GM23248 (cell line): ENCODE measurements around the gene CARD10. TPM values are rescaled to one million over a fixed set of nuclear protein-coding genes. Genes with fewer than 3 reads are reported as not detected.

Experiments
- DNase-seq: peaks from one replicate; pipeline ENCODE4 v3.0.0-alpha.2; 2015
- H2AFZ ChIP-seq: fragments of 200-600 bp; sonication (generic); 2 replicates; pipeline ENCODE4 v1.6.1; 2016; ENCODE audit warnings: antibody characterized with exemption
- H3F3A ChIP-seq: fragments of 200-600 bp; sonication (generic); 2 replicates; pipeline ENCODE4 v1.6.1; 2016; ENCODE audit warnings: mild to moderate bottlenecking, antibody characterized with exemption, mixed run types; ENCODE audit not compliant: insufficient read depth
- H3K27ac ChIP-seq: fragments of 200-600 bp; sonication (generic); 2 replicates; pipeline ENCODE4 v1.5.1; 2016; ENCODE audit warnings: mild to moderate bottlenecking
- H3K27me3 ChIP-seq: fragments of 200-600 bp; sonication (generic); replicated peaks from 2 replicates; pipeline ENCODE4 v1.6.1; 2016; ENCODE audit warnings: mild to moderate bottlenecking; ENCODE audit not compliant: insufficient read depth
- H3K36me3 ChIP-seq: fragments of 200-600 bp; sonication (generic); 2 replicates; pipeline ENCODE4 v1.6.1; 2016; ENCODE audit warnings: low read depth, mild to moderate bottlenecking
- H3K4me1 ChIP-seq: fragments of 200-600 bp; sonication (generic); 2 replicates; pipeline ENCODE4 v1.6.1; 2016; ENCODE audit warnings: mild to moderate bottlenecking; ENCODE audit not compliant: insufficient read depth
- H3K4me2 ChIP-seq: fragments of 200-600 bp; sonication (generic); one replicate; pipeline ENCODE4 v1.6.1; 2016; ENCODE audit warnings: mild to moderate bottlenecking; ENCODE audit not compliant: unreplicated experiment
- H3K4me3 ChIP-seq: fragments of 200-600 bp; sonication (generic); 2 replicates; pipeline ENCODE4 v1.5.1; 2016; ENCODE audit warnings: mild to moderate bottlenecking
- H3K79me2 ChIP-seq: fragments of 200-600 bp; sonication (generic); 2 replicates; pipeline ENCODE4 v1.6.1; 2016; ENCODE audit warnings: mild to moderate bottlenecking; ENCODE audit not compliant: insufficient read depth
- H3K9ac ChIP-seq: fragments of 200-600 bp; sonication (generic); 2 replicates; pipeline ENCODE4 v1.6.1; 2016; ENCODE audit warnings: mild to moderate bottlenecking
- H3K9me2 ChIP-seq: fragments of 200-600 bp; sonication (generic); 2 replicates; pipeline ENCODE4 v1.6.1; 2016; ENCODE audit warnings: mixed run types, mild to moderate bottlenecking, moderate library complexity; ENCODE audit not compliant: insufficient read depth
- H3K9me3 ChIP-seq: fragments of 200-600 bp; sonication (generic); one replicate; pipeline ENCODE4 v1.6.1; 2017; ENCODE audit warnings: low read depth
- H4K20me1 ChIP-seq: fragments of 200-600 bp; sonication (generic); 2 replicates; pipeline ENCODE4 v1.6.0; 2016; ENCODE audit not compliant: insufficient read depth
- EZH2 ChIP-seq: fragments of 200-600 bp; sonication (generic); IDR thresholded peaks from 2 replicates; pipeline ENCODE4 v1.6.1; 2018; ENCODE audit warnings: antibody characterized with exemption, mild to moderate bottlenecking; ENCODE audit not compliant: insufficient read depth, poor library complexity, severe bottlenecking
- EZH2phosphoT487 ChIP-seq: fragments of 200-600 bp; sonication (generic); IDR thresholded peaks from 2 replicates; pipeline ENCODE4 v1.6.1; 2018; ENCODE audit warnings: antibody characterized with exemption, moderate library complexity, mild to moderate bottlenecking, low read depth; ENCODE audit not compliant: insufficient read depth
- WGBS, 2 experiments: methylation state at CpG; one replicate each; pipeline ENCODE4 v1.1.6; 2015 to 2017; ENCODE audit warnings: low lambda C conversion rate in 2 of 2, low coverage in 1 of 2; ENCODE audit errors: missing lambda C conversion rate in 2 of 2; 5-methylcytosine and 5-hydroxymethylcytosine counted together
- in situ Hi-C: fragments of 300-500 bp; cut with MboI; formaldehyde crosslinking; loops from 2 replicates; pipeline ENCODE4 v1.15.0; 2020
- polyA plus RNA-seq: library from polyadenylated mRNA; unstranded; fragments of >200 nt; fragmentation: Nextera tagmentation; extraction: Ambion mirVana; gene quantifications from 2 replicates; pipeline ENCODE4 v1.2.1, GENCODE V29; 2016
- total RNA-seq: library from RNA; depleted of rRNA; stranded (reverse); fragments of >200 nt; shearing (Covaris generic); gene quantifications from 2 replicates; pipeline ENCODE4 v1.2.3, GENCODE V29; 2014

CARD10 gene
- total and polyA plus RNA-seq, 2 experiments from 2014 or later: 2.8 to 4.4 TPM

GRCh38 chr22:37493979-37494378, 25.2 kb downstream of the CARD10 start:
- H3K27ac ChIP-seq: no peak overlapping the region
- H3K4me2 ChIP-seq: no peak overlapping the region
- H3K79me2 ChIP-seq: no peaks in the 10 kb centered on the region
- no peaks in the 10 kb centered on the region for H4K20me1 ChIP-seq
- H3K9me2 ChIP-seq: no peaks in the 10 kb centered on the region
- H3K4me1 ChIP-seq: peaks cover 9% of the 10 kb centered on the region
- TF ChIP-seq EZH2phosphoT487 (no peak), EZH2 (no peak)
- H3K4me3 ChIP-seq: no peak overlapping the region
- H3K36me3 ChIP-seq: no peaks in the 10 kb centered on the region
- no peaks in the 10 kb centered on the region for H3K9me3 ChIP-seq
- WGBS, 2 experiments: 76 to 84% methylated on average over 4 to 10 of the region's 10 CpGs
- H3K9ac ChIP-seq: no peak overlapping the region
- in situ Hi-C loops: no loop called here
- no peaks in the 10 kb centered on the region for H3K27me3 ChIP-seq
- H2AFZ ChIP-seq: no peak overlapping the region
- H3F3A ChIP-seq: peaks cover 5% of the 10 kb centered on the region
- DNase-seq: no peak

DNA sequence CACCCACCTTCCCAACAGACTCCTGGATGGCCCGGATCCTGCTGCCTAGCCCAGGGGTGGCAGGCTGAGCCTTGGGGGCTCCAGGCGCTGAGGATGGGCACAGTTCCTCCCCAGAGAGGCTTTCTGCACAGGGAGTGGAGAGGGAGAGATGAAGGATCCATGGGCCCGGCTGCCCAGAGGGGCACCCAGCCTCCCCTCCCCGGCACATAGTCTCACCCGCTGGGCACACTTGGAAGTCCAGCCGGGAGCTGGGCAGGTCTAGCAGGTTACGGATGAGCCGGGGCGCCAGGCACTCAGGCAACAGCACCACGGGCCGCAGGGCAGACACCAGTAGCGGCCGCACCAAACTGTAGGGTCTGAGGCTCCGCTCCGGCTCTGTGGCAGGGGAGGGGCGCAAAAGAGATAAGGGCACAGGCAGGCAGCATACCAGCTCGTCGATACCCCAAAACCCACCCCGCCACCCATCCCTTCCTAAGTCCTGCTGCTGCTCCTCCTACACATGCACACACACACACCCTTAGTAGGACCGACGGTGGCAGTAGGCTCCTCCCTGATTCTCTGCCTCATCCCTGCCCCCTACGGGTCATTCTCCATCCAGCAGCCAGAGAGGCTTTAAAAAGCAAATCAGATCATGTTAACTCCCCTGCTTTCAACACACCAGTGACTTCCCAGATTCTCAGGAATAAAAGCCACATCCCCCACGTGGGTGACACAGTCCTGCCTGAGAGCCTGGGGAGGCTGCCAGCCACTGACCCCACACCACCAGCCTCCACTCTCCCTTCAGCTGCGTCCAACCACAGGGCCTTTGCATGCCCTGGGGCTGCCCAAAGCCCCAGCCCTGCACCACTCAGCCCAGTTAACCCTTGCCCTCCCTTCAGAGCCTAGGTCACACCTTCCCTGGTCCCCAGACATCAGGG, 26.5 kb downstream of the CARD10 start:
- 60 to 62% methylated on average over 18 to 23 of the region's 24 CpGs for WGBS, 2 experiments
- Histone ChIP-seq H3K4me3 (no peak overlapping the region), H3K79me2 (no peaks in the 10 kb centered on the region), H3K36me3 (no peaks in the 10 kb centered on the region), H3K4me1 (peaks cover 6% of the 10 kb centered on the region), H3K27ac (no peak overlapping the region), H3F3A (peaks cover under 1% of the 10 kb centered on the region), H2AFZ (no peak overlapping the region), H3K4me2 (no peak overlapping the region), H4K20me1 (no peaks in the 10 kb centered on the region), H3K9me3 (no peaks in the 10 kb centered on the region), H3K9me2 (no peaks in the 10 kb centered on the region), H3K27me3 (no peaks in the 10 kb centered on the region), H3K9ac (no peak overlapping the region)
- no peak for TF ChIP-seq EZH2phosphoT487
- TF ChIP-seq EZH2: no peak
- DNase-seq: peak; percentile 79
- in situ Hi-C loops: no loop called here

DNA sequence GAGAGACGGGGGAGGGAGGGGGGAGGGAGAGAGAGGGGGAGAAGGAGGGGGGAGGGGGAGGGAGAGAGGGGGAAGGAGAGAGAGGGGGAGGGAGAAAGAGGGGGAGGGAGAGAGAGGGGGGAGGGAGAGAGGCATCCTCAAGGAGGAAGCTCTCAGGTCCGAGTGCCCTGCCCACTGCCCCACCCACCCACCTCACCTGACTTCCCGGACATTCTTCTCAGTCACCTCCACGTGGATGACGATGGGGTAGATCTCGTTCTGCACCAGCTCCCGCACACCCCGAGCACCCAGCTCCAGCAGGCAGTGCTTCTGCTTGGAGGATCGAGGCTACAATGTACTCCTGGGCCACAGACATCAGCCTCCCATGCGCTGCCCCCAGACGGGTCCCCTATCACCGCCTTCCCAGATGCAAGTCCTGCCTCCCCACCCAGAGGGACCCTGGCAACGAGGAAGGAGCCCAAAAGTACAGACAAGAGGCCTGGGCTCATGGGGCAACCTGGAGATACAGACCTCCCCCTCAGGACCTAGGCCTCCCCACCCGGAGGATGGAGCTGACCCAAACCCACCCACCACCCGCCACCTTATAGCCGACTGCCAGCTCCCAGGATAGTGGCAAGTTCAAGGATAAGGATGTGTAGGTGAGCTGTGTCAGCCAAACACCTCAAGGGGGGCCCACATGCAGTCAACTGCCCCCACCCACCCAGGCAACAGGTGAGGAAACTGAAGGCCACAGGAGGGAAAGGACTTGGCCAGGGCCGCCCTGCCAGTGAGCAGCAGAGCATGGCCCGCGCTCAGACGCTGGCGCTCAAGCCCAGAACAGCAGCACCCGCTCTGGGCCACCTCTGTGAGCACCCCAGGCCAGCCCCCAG, 27.4 kb downstream of the CARD10 start:
- TF ChIP-seq EZH2phosphoT487 (no peak), EZH2 (no peak)

DNA sequence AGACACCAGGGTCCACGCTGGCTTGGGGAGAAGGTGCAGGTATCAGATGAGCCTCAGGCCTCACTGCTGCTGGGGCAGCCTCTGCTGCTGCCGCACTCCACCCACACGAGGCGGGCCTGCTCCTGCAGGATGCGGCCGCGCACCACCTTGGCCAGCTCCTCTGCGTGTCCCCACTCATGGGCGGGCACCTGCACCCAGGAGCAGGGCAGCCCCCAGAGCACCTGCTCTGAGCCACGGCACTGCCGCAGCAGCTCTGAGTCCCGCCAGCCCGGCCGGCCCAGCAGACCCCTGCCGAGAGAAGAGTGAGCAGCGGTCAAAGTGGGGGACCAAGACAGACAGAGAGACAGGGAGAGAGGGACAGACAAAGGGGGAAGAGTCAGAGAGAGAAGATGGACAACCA, 28.1 kb downstream of the CARD10 start:
- H4K20me1 ChIP-seq: no peaks in the 10 kb centered on the region
- no peak overlapping the region for H3K9ac ChIP-seq
- no peak for DNase-seq
- H3K27ac ChIP-seq: no peak overlapping the region
- H3K27me3 ChIP-seq: 0 out of 2 replicates have a peak, but pooled peaks cover 6% of the 10 kb centered on the region
- WGBS, 2 experiments: 65 to 77% methylated on average over 16 of the region's 16 CpGs
- H2AFZ ChIP-seq: no peak overlapping the region
- H3K36me3 ChIP-seq: no peaks in the 10 kb centered on the region
- no peaks in the 10 kb centered on the region for H3K79me2 ChIP-seq
- H3K9me3 ChIP-seq: no peaks in the 10 kb centered on the region
- H3K4me1 ChIP-seq: no peaks in the 10 kb centered on the region
- TF ChIP-seq EZH2phosphoT487: no peak
- no peak for TF ChIP-seq EZH2
- no peak overlapping the region for H3K4me3 ChIP-seq
- H3K9me2 ChIP-seq: no peaks in the 10 kb centered on the region
- in situ Hi-C loops: no loop called here
- H3F3A ChIP-seq: no peaks in the 10 kb centered on the region
- no peak overlapping the region for H3K4me2 ChIP-seq

More for the DNA sequence above, 27.4 kb downstream of the CARD10 start:
- no peak overlapping the region for H3K9ac ChIP-seq
- H4K20me1 ChIP-seq: no peaks in the 10 kb centered on the region
- H3K4me2 ChIP-seq: no peak overlapping the region
- no peaks in the 10 kb centered on the region for H3K79me2 ChIP-seq
- no peak for DNase-seq
- in situ Hi-C loops: no loop called here
- H3K4me1 ChIP-seq: peaks cover 2% of the 10 kb centered on the region
- H3K9me3 ChIP-seq: no peaks in the 10 kb centered on the region
- H2AFZ ChIP-seq: no peak overlapping the region
- no peak overlapping the region for H3K27ac ChIP-seq
- WGBS, 2 experiments: 77 to 79% methylated on average over 19 to 22 of the region's 22 CpGs
- no peaks in the 10 kb centered on the region for H3F3A ChIP-seq
- no peaks in the 10 kb centered on the region for H3K36me3 ChIP-seq
- no peak overlapping the region for H3K4me3 ChIP-seq
- H3K9me2 ChIP-seq: no peaks in the 10 kb centered on the region
- 0 out of 2 replicates have a peak, but pooled peaks cover 6% of the 10 kb centered on the region for H3K27me3 ChIP-seq
